Cardiac muscle cell (in vitro differentiated cells and primary cell): ENCODE data around the gene BRF1. TPM values are rescaled to one million over a fixed set of nuclear protein-coding genes. Genes with fewer than 3 reads are reported as not detected.

ENCODE experiments used
- DNase-seq, 2 donors: peaks; one replicate each; pipeline versions ENCODE4 v3.0.0 to v3.0.0-alpha.2; 2010 to 2017; ENCODE audit warnings: low read depth in 1 of 2, low spot score in 1 of 2
- H3K27ac ChIP-seq: fragments of 200-600 bp; sonication (generic); 2 replicates; pipeline ENCODE4 v1.5.1; 2016
- H3K27me3 ChIP-seq: fragments of 200-600 bp; sonication (generic); 2 replicates; pipeline ENCODE4 v1.6.0; 2016; ENCODE audit warnings: control low read depth
- H3K36me3 ChIP-seq: fragments of 200-600 bp; sonication (generic); 2 replicates; pipeline ENCODE4 v1.5.1; 2016; ENCODE audit warnings: control low read depth
- H3K4me1 ChIP-seq: fragments of 200-600 bp; sonication (generic); 2 replicates; pipeline ENCODE4 v1.8.1; 2017; ENCODE audit warnings: low read depth, mild to moderate bottlenecking, mixed run types
- H3K4me3 ChIP-seq: fragments of 200-600 bp; sonication (generic); 2 replicates; pipeline ENCODE4 v1.5.1; 2016; ENCODE audit warnings: mild to moderate bottlenecking
- H3K9me3 ChIP-seq: fragments of 200-600 bp; sonication (generic); 2 replicates; pipeline ENCODE4 v1.5.1; 2017; ENCODE audit warnings: low read depth, mild to moderate bottlenecking, control low read depth
- CTCF ChIP-seq: IDR thresholded peaks from 2 replicates; pipeline ENCODE4 v1.5.1; 2012; ENCODE audit warnings: low read depth, mild to moderate bottlenecking, low read length
- polyA plus RNA-seq: library from polyadenylated mRNA; unstranded; fragments of >200 nt; fragmentation: Nextera tagmentation; extraction: Ambion mirVana; gene quantifications from 2 replicates; pipeline ENCODE4 v1.2.1, GENCODE V29; 2016
- total RNA-seq: library from RNA; depleted of rRNA; stranded (reverse); fragments of >200 nt; gene quantifications from 2 replicates; pipeline ENCODE4 v1.2.3, GENCODE V29; 2016

BRF1 gene
- total and polyA plus RNA-seq, 2 experiments from 2014 or later: 26.6 to 82.2 TPM

- no peak for TF ChIP-seq CTCF
- Histone ChIP-seq H3K9me3 (no peaks in the 10 kb centered on the region), H3K27me3 (no peaks in the 10 kb centered on the region), H3K4me3 (no peak overlapping the region), H3K4me1 (no peaks in the 10 kb centered on the region), H3K27ac (no peak overlapping the region), H3K36me3 (peaks cover 5% of the 10 kb centered on the region)
- DNase-seq: no peak
These were observed 72.2 kb downstream of the BRF1 start for GRCh38 chr14:105228562-105228961.

GRCh38 chr14:105227346-105227745 is 73.5 kb downstream of the BRF1 start:
- H3K36me3 ChIP-seq: peaks cover 5% of the 10 kb centered on the region

GRCh38 chr14:105226198-105226597 is 74.6 kb downstream of the BRF1 start:
- H3K27me3 ChIP-seq: no peaks in the 10 kb centered on the region
- peaks cover 12% of the 10 kb centered on the region for H3K36me3 ChIP-seq
- no peaks in the 10 kb centered on the region for H3K9me3 ChIP-seq
- no peaks in the 10 kb centered on the region for H3K4me1 ChIP-seq
- H3K27ac ChIP-seq: no peak overlapping the region
- H3K4me3 ChIP-seq: no peak overlapping the region
- DNase-seq: no peak
- no peak for TF ChIP-seq CTCF

More at GRCh38 chr14:105227346-105227745, 73.5 kb downstream of the BRF1 start:
- no peak for TF ChIP-seq CTCF
- Histone ChIP-seq H3K27me3 (no peaks in the 10 kb centered on the region), H3K4me3 (no peak overlapping the region), H3K27ac (no peak overlapping the region), H3K9me3 (no peaks in the 10 kb centered on the region), H3K4me1 (no peaks in the 10 kb centered on the region)
- no peak for DNase-seq

- Histone ChIP-seq H3K4me3 (no peak overlapping the region), H3K9me3 (no peaks in the 10 kb centered on the region), H3K27ac (no peak overlapping the region), H3K27me3 (no peaks in the 10 kb centered on the region), H3K4me1 (no peaks in the 10 kb centered on the region), H3K36me3 (peaks cover 17% of the 10 kb centered on the region)
- TF ChIP-seq CTCF: no peak
- no peak for DNase-seq
These were observed 75.8 kb downstream of the BRF1 start for GRCh38 chr14:105224845-105225570.

- DNase-seq: no peak
- Histone ChIP-seq H3K4me1 (no peaks in the 10 kb centered on the region), H3K4me3 (no peak overlapping the region), H3K36me3 (peaks cover 20% of the 10 kb centered on the region), H3K9me3 (no peaks in the 10 kb centered on the region), H3K27ac (no peak overlapping the region), H3K27me3 (no peaks in the 10 kb centered on the region)
- TF ChIP-seq CTCF: no peak
These were observed 76.8 kb downstream of the BRF1 start for GRCh38 chr14:105223770-105224544.
